Activated CD4-positive, CD25-positive, alpha-beta regulatory T cell (primary cell): ENCODE measurements around the gene TNC.

ENCODE experiments used
- DNase-seq, 4 experiments: peaks; one replicate each; lab custom pipeline; 2025; lab: John Stamatoyannopoulos, UW

The TNC gene

DNA sequence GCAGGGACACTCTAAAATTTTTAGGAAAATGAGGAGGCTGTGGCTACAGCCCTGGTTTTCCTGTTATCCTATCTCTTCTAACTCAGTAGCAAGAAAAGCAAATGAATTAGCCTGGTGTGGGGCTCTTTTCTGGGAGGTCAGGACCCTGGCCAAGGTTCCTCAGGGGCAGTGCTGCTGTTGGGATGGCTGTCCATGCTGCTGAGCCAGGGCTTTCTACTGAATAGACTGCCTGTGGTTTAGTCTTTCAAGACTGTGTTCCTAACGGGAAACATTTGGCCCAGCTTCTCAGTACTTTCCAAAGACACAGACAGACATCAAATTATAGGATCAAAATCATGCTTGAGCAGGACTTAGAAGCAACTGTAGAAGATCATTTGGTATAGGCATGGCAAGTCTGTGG lies 18.1 kb downstream of the TNC start:
- DNase-seq, result no peak

DNA sequence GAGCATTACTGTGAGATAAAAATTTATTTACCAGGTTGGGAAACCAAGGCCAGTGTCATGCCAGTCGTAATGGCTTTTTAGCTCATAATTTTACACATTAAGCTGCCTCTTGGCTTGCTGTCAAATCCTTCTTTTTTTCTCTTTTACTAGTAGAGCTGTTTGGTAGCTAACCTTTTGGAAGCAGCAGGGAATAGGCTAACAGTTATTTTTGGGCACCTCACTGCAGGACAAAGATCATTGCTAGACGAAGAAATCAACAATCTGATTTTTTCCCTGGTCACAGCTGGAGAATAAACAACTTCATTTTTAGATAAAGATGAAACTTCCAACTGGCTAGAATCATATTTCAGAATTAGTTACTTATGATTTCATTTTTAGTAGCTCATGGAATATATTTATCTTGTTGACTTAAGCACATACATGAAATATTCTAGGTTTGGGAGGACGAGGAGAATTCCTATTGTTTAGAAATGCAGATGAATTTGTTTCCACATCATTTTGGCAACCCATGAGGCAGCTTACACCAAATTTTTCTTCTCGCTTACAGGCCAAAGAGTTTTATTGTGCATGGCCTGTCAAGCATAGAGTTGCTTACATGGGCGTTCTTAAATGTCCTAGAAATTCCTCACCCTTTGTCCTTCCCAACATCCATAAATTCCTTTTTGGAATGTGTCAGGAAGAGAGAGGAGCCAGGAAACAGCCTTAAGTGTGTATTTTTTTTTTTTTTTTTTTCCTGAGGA lies 19.6 kb downstream of the TNC start:
- no peak for DNase-seq

DNA sequence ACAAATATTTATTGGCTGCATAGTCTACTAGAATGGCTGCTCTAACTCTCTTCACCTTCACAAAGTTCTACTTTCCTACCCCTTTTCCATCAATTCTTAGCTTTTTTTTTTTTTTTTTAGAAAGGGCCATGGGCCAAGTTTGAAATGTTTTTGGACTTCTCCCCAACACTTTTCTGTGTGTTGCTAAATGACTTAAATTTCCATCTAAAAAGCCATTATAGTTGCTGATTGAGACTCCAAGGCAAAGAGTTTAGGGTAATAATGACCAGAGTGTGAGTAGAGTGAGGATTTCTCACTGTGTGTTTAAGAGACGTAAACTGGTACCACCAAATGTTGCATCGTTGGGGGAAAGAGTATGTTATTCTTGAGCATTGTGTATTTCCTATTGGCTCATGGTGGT lies 24.4 kb downstream of the TNC start:
- DNase-seq, result no peak

DNA sequence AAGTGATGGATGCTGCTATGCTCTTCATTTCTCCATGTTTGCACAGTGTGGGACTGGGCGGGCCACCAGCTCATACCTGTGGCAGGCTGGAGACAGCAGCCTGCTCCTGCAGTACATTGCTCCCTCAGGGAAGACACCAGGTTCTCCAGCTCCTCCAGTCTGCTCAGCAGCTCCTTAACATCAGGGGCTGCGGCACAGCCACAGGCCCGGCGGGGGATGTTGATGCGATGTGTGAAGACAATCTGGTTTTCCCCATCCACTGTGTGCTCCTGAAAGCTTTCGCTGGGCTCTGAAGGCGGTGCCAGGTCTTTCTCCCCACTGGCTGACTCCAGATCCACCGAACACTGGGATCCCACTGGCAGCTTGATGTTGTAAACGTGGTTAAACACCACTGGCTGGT lies 27.5 kb downstream of the TNC start:
- DNase-seq, result no peak

DNA sequence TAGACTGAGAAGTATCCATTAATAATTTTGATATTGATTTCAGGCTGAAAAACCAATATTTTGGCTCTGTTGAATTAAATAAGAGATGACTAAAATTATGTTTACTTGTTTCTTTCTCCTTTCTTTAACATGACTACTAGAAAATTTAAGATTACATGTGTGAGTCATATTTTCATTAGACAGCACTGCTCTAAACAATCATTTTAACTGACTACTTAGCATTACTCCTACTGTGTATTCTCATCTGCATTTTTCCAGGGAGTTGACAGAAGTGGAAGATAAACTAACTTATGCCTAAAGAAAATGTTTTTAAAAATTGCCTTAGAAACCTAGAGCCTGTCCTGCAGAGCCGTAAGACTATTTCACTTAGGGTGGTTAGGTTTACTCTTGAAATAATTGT lies 29.1 kb downstream of the TNC start:
- no peak for DNase-seq

DNA sequence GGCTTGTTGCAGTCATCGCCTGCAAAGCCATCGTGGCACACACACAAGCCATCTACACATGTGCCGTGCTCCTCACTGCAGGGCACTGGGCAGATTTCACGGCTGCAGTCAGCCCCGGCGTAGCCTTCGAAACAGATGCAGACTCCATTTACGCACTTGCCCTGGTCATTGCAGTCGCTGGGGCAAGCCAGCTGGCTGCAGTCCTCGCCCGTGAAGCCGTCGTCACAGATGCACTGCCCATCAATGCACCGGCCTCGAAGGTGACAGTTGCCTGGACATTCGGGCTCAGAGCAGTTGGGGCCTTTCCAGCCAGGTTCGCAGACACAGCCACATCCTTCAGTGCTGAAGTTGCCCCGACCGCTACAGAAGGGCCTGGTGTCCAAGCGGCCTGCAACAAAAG lies 31.1 kb downstream of the TNC start:
- DNase-seq, result no peak

DNA sequence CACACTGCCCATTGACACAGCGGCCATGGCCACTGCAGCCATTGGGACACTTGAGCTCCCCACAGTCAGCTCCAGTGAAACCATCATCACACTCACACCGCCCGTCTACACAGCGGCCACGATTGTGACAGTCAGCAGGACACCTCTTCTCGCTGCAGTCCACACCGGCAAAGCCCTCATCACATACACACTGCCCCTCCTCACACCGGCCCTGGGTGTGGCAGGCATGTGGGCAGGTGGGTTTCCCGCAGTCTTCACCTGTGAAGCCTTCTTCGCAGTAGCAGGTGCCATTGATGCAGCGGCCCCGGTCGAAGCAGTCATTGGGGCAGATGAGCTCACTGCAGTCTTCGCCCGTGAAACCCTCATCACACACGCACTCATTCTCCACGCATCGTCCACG lies 31.5 kb downstream of the TNC start:
- DNase-seq, result no peak

DNA sequence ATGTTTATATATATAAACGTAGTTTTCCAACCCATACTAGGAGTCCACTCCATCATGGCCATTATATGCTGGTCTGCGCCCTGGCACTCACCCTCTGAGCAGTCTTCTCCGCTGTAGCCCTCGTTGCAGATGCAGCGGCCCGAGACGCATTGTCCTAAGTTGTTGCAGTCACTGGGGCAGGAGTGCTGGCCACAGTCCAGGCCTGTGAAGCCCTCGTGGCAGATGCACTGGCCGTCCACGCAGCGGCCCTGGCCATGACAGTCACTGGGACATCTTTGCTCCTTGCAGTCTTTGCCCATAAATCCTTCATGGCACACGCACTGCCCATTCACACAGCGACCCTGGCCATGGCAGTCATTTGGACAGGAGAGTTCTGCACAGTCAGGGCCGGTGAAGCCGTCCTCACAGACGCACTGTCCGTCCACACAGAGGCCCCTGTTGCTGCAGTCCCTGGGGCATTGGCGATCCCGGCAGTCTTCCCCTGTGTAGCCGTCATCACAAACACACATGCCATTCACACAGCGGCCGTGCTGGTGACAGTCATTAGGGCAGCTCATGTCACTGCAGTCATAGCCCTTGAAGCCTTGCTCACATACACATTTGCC lies 32.1 kb downstream of the TNC start:
- DNase-seq, result no peak

DNA sequence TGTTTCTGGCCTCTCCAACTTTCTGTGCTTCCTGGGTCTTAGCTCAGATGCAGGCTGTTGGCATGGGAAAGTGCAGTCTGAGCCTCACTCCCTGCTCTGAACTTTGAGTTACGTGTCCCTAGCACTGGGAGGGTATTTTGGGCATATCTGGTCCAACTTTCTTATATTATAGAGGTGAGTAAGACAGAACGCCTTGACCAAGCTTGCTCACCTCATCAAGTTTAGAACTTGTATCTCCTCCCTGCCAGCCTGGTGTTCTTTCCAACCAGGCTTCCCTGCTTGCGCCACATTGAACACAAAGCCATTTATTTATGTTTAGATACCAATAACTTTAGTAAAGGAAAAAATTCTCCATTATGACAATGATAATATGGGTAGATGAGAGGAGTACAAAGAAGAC lies 33.2 kb downstream of the TNC start:
- no peak for DNase-seq

DNA sequence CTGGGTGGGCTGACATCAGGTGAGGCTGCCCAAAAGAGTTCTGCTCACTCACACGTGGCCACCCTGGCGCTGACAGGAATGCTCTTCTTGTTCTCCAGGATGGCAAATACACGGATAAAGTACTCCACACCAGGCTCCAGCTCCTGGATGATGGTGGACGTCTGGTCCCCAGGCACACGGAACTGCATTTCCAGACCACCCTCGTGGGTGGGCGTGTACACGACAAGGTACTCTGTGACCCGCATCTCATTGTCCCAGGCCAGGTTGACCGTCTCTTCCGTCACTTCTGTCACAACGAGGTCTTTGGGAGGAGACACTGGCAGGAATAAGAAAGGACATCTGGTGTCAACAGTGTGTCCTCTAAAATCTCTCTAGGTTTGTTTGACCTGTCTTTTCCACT lies 33.8 kb downstream of the TNC start:
- DNase-seq, result no peak

DNA sequence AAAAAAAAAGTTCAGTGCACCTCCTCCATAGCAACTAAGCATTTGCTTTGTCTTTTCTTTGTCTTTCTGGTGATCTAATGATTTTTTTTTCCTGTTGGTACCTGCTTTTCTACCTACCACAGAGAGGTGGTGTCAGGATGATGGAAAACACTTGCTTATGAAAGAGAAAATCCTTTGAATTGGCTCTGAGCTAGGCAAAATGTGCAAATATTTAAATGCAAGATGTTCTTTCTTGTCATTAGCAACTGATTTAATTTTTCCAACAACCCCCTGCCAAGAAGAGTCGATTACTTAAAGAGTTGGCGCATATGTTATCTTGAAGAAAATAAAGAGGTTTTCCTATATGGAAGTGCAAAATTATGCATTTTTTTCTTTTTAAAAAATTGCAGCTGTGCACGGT lies 37.7 kb downstream of the TNC start:
- no peak for DNase-seq

DNA sequence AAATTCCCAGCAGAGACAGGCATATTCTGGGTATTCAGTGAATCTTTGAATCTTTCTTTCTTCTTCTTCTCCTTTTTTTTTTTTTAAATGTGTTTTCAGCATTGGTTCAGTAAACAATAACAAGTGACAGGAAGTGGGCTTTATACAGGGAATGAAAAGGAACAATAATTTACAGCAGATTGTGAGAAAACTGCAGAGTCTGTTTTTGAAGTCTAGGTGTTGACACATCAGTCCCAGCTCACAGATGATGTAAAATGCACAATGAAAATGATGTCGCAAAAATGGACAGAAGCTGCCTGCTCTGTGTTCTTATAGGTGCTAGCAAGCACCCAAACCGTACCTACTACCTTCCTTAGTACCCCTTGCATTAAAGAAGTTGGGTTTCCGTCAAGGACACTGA lies 38.8 kb downstream of the TNC start:
- no peak for DNase-seq

DNA sequence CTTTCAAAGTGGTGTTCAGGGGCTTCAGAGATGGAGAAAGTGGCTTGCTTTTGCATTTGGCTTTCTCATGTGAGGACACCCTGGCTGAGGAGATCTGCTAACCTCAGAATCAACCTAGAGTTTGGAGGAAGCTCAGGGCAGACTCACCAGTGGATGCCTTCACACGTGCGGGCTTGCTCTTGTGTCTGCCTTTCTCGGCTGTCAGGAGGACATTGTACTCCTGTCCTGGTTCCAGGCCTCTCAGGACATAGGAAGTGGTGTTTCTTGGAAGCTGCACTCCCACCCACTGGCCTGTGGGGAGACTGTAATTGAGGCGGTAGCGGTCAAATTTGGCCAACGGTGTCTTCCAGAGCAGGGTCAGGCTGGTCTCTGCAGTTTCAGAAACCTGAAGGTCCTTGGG lies 44.5 kb downstream of the TNC start:
- DNase-seq, result no peak

DNA sequence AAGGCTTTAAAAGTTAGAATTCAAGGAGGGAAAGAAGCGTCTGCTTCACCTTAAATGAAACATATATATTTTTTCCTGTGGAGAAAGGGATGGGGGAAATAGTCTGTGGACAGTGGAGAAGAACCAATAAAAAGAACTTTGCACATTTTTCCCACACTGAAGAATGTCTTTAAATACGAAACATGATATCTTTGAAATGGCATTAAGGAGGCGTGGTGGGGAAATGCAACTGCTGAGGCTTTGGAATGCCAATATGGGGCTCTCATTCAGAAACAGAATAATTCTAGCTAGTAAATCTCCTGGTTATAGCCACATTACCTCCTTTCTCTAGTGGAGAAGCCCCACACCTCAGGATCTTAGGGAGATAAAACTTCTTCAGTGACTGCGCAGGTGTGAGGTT lies 46.8 kb downstream of the TNC start:
- no peak for DNase-seq

DNA sequence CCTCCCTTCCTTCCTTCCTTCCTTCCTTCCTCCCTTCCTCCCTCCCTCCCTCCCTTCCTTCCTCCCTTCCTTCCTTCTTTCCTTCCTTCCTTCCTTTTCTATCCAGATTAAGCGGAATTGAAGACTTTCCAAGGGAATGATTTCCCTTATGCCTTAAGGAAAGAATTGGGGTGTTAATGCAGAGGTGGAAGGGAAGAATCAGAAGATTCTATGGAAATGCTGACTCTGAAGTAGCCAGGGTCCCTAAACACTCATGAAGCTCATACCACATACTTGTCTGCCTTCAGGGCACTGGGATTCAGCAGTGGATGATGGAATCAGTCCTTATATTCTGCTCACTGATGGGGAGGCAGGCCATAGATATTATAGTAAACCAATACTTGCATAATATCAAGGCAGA lies 48.2 kb downstream of the TNC start:
- DNase-seq, result no peak

DNA sequence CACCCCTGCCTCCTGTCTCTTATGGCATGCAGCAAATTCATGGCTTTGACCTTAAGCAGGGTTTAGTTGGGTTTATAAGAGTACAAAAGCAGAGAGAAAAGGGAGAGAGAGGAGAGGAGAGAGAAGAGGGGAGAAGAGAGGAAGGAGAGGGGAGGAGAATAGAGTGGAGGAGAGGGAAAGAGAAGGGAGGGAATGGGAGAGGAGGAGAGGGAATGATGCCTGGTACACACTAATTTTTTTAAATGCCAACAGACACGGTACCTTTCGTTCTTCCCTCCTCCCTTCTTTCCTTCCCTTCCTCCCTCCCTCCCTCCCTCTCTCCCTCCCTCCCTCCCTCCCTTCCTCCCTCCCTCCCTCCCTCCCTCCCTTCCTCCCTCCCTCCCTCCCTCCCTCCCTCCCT lies 48.7 kb downstream of the TNC start:
- no peak for DNase-seq

DNA sequence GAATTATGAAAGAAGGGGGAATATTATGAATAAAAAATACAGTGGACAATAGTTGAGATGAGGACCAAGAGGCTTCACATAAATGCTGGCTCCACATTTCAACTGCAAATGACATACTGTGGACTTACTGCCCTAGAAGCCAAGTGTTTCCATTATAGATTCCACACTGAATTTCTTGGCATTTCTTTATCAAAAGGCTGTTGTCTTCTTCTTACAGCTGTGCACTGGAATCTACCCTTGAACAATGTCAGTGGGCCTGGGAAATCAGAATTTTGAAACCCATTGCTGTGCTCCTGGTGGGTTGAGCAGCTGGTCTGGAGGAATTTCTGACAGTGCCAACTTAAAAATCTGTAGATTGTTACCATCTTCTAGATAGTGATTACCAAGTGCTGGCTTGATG lies 49.9 kb downstream of the TNC start:
- no peak for DNase-seq

DNA sequence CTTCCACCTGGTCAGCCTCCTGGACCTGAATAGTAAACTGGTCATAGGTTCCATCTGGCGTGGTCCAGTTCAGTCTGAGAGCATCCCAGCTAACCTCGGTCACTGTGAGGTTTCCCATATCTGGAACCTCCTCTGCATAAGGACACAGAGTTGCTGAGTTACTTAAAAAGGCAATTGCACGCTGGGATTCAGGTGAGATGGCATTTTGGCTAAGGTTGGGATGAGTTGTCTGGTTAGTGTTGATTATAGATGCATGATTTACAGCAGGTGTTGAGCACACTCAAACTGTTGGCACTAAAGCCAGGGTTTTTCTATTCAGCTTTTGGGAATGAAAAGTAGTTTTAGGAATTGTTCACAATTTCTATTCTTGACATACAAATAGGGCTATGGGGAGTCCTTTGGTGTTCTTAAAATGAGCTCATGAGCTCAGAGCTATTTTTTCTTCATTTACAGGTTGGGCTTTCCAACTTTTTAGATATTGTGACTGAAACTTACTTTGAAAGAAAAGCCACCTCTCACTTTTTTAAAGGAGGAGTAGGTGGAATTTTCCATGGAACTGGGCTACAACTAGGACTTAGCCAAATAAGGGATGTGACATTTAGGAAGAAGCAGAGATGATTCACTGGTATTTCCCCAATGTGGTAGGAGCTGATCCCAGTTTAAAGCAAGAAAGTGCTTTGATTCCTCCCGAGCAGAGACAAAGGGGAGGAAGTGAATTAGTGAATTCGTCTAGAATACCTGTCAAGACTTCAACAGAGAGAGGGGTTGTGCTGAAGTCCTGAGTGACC lies 54.7 kb downstream of the TNC start:
- DNase-seq, result no peak

DNA sequence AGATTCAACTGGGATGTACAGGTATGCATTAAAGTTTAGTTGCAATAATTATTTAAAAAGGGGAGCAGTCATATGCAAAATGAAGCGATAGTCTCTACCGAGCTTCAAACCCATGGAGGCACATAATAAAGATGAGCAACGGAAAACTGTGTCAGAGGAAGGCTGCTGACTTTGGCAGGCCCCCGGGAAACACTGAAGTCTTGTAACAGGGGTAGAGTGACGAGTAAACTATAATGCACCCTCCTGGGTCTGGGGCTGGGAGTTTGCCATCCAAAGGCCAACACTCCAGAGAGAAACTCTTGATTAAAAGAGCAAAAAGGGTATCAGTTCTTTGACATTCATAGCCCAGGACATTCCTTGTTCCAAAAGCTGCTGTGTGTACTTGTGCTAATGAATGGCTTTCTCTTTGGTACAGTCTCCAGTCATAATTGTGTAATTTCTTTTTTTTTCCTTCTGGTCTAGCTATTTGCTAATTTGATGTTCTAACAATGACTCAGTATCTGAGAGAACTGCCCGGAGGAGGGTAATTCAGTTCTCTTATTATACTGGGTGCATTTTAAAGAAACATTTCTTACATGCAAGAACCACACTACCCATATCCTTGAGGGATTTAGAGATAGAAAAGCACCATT lies 59.2 kb downstream of the TNC start:
- no peak for DNase-seq

DNA sequence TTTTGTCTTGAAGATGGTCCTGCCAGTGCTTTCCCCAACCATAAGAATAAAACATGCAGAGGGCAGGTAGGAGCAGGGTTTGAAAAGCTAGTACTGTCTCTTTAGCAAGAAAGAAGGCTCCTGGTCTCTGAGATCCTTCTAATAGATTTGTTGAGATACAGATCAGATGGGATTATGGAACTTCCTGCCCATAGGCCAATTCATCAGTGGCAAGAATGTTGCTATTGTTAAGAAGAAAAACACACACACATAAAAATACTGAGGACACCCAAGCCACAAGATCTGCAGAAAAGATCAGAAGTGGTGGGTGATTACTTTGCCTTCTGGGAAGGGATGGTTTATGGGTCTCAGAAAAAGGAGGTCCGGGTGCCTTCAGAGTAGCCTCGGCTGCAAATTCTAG lies 59.8 kb downstream of the TNC start:
- DNase-seq, result no peak

DNA sequence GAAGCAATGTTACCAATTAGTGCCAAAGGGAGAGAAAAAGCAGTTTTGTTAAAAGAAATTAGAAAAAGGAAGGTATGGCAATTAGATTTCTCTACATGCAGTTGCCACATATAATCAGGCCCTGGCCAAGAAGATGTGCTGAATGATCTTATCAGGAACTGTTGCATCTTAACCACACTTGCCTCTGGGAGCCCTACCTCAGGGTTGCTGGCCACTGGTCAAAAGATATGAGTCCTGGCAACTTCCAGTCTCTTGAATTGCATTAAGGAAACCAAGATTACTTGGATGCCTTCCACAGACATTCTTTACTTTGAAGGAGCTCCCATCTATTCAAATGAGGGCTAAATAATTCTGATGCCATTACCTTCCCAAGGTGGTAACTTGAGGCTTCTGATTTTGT lies 60.4 kb downstream of the TNC start:
- no peak for DNase-seq

DNA sequence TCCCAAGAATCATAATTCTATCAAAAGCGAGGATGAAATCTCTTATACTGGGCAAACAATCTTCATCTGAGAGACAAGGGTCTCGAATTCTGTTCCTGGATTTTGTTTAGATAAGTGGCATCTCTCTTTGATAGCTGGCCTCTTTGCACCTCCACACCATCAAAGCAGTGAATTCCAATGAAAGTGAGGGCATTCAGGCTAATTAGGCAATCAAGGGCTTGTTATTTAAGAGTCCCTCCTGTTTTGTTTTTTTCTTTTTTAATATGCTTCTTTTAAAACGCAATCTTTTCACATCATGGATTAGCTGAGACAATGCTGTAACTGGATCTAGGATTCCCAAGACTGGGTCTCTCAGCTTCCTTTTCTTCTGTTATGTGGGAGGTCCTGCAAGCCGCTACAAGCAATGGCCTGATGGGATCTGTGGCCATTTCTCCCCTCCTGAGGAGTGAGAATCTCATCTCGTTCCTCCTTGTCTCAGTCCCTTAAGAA lies 67.9 kb downstream of the TNC start:
- DNase-seq, result no peak

DNA sequence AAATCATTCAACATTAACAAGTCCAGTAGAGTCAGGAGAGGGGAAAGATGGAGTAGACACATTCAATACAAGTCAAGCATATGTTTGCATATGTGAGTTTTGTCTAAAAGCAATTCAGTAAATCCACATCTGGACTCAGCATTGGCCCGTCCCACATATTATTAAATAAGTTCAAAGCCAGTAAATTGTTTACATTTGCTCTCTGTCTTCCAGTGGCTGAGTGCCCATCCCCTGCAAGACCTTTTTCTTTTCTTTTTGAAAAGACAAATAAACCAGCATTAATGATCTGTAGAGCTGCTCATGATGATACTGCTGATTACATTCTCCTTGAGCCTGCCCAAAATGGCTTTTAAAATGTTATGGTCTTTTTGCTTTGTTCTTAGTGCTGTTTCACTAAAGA lies 71.1 kb downstream of the TNC start:
- DNase-seq, result no peak
